ENCODE results near the gene OR6C75. TPM values are rescaled to one million over a fixed set of nuclear protein-coding genes. Genes with fewer than 3 reads are reported as not detected.
"Not testable (repeated sequence)": the region's sequence is repeated elsewhere in the genome, so short reads cannot be mapped to it uniquely, and the experiment has no call there.

The OR6C75 gene
- total RNA-seq, 1 experiment from 2014 or later: not detected

- H4K20me1 ChIP-seq (ENCODE audit: insufficient read depth); H3K9me3 ChIP-seq (ENCODE audit: control insufficient read depth in 1 of 2, insufficient read depth in 1 of 2, low read depth in 1 of 2, low read length in 2 of 2); H3K4me1 ChIP-seq (ENCODE audit: control insufficient read depth in 1 of 2, insufficient read depth in 2 of 2, low read length in 2 of 2); CTCF ChIA-PET; intact Hi-C loops (cut with micrococcal nuclease); H3K4me2 ChIP-seq (ENCODE audit: low read length); POLR2A ChIA-PET; H3K27me3 ChIP-seq (ENCODE audit: insufficient read depth, low read length); RAD21 ChIA-PET (ENCODE audit: low non-redundant PET in 1 of 2, low total read pairs in 2 of 2, uncharacterized antibody in 2 of 2, unreplicated experiment in 2 of 2); BruUV-seq (replicated peaks); DNase-seq (ENCODE audit: low read depth, low spot score); H3K9ac ChIP-seq (ENCODE audit: low read length); H3K27ac ChIP-seq (ENCODE audit: low read depth, low read length); H3K4me3 ChIP-seq (replicated peaks in 1 of 2; ENCODE audit: low read depth in 1 of 2, low read length in 2 of 2); H3K79me2 ChIP-seq (ENCODE audit: insufficient read depth, low read length); H3K9me2 ChIP-seq (ENCODE audit: insufficient read depth); H3K36me3 ChIP-seq (ENCODE audit: control insufficient read depth in 1 of 2, insufficient read depth in 2 of 2, low read length in 2 of 2); ATAC-seq; H2AFZ ChIP-seq (ENCODE audit: low read depth, low read length, poor library complexity, severe bottlenecking): not testable (repeated sequence)
These were observed 7.4 kb upstream of the OR6C75 start for GRCh38 chr12:55355338-55355737.

DNA sequence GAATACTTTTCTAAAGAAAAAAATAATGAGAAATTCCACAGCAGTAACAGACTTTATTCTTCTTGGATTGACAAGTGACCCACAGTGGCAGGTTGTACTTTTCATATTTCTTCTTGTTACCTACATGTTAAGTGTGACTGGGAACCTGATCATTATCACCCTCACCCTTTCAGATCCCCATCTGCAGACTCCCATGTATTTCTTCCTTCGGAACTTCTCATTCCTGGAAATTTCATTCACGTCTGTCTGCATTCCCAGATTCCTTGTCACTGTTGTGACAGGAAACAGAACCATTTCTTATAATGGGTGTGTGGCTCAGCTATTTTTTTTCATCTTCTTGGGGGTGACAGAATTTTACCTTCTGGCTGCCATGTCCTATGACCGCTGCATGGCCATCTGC lies 2.3 kb downstream of the OR6C75 start:
- Histone ChIP-seq H2AFZ (ENCODE audit: low read depth, low read length, poor library complexity, severe bottlenecking) (no peak overlapping the region), H3K27ac (ENCODE audit: low read depth, low read length) (no peak overlapping the region), H3K79me2 (ENCODE audit: insufficient read depth, low read length) (no peaks in the 10 kb centered on the region), H3K9ac (ENCODE audit: low read length) (no peak overlapping the region), H3K36me3 (ENCODE audit: control insufficient read depth in 1 of 2, insufficient read depth in 2 of 2, low read length in 2 of 2) (no peaks in the 10 kb centered on the region), H3K4me2 (ENCODE audit: low read length) (no peak overlapping the region), H3K4me3 (replicated peaks in 1 of 2; ENCODE audit: low read depth in 1 of 2, low read length in 2 of 2) (no peak overlapping the region), H3K27me3 (ENCODE audit: insufficient read depth, low read length) (peaks cover 18% of the 10 kb centered on the region), H3K9me3 (ENCODE audit: control insufficient read depth in 1 of 2, insufficient read depth in 1 of 2, low read depth in 1 of 2, low read length in 2 of 2) (no peaks in the 10 kb centered on the region), H3K9me2 (ENCODE audit: insufficient read depth) (no peaks in the 10 kb centered on the region), H4K20me1 (ENCODE audit: insufficient read depth) (no peaks in the 10 kb centered on the region; the same call in 1 of the 2 replicates), H3K4me1 (ENCODE audit: control insufficient read depth in 1 of 2, insufficient read depth in 2 of 2, low read length in 2 of 2) (no peaks in the 10 kb centered on the region)
- TF ChIP-seq CBX3 (IDR thresholded peaks at IDR 0.05; ENCODE audit: low read depth): no peak
- no peak for TF ChIP-seq EZH2 (IDR thresholded peaks at IDR 0.05)
- no peak for TF ChIP-seq EZH2phosphoT487 (IDR thresholded peaks at IDR 0.05; ENCODE audit: borderline replicate concordance)
- no peak for TF ChIP-seq SP1 (IDR thresholded peaks at IDR 0.05; ENCODE audit: low read depth)
- TF ChIP-seq FOSL1 (IDR thresholded peaks at IDR 0.05; ENCODE audit: low read depth): no peak
- TF ChIP-seq EGR1 (IDR thresholded peaks at IDR 0.05; ENCODE audit: low read depth): no peak
- TF ChIP-seq ZNF274 (IDR thresholded peaks at IDR 0.05; ENCODE audit: low read depth, low read length): no peak
- no peak for TF ChIP-seq ATF3 (IDR thresholded peaks at IDR 0.05)
- TF ChIP-seq CEBPB (IDR thresholded peaks at IDR 0.05; ENCODE audit: low read depth): no peak
- no peak for TF ChIP-seq POLR2AphosphoS5 (IDR thresholded peaks at IDR 0.05; ENCODE audit: low read depth, low read length)
- TF ChIP-seq, protein P1, sequence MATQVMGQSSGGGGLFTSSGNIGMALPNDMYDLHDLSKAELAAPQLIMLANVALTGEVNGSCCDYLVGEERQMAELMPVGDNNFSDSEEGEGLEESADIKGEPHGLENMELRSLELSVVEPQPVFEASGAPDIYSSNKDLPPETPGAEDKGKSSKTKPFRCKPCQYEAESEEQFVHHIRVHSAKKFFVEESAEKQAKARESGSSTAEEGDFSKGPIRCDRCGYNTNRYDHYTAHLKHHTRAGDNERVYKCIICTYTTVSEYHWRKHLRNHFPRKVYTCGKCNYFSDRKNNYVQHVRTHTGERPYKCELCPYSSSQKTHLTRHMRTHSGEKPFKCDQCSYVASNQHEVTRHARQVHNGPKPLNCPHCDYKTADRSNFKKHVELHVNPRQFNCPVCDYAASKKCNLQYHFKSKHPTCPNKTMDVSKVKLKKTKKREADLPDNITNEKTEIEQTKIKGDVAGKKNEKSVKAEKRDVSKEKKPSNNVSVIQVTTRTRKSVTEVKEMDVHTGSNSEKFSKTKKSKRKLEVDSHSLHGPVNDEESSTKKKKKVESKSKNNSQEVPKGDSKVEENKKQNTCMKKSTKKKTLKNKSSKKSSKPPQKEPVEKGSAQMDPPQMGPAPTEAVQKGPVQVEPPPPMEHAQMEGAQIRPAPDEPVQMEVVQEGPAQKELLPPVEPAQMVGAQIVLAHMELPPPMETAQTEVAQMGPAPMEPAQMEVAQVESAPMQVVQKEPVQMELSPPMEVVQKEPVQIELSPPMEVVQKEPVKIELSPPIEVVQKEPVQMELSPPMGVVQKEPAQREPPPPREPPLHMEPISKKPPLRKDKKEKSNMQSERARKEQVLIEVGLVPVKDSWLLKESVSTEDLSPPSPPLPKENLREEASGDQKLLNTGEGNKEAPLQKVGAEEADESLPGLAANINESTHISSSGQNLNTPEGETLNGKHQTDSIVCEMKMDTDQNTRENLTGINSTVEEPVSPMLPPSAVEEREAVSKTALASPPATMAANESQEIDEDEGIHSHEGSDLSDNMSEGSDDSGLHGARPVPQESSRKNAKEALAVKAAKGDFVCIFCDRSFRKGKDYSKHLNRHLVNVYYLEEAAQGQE (IDR thresholded peaks at IDR 0.05; ENCODE audit: low read depth): no peak
- TF ChIP-seq ELF1 (IDR thresholded peaks at IDR 0.05; ENCODE audit: borderline replicate concordance, low read depth): no peak
- TF ChIP-seq JUND (IDR thresholded peaks at IDR 0.05): no peak
- no peak for TF ChIP-seq RAD21 (IDR thresholded peaks at IDR 0.05; ENCODE audit: low read depth)
- TF ChIP-seq SIN3A (IDR thresholded peaks at IDR 0.05; ENCODE audit: low read depth): no peak
- no peak for TF ChIP-seq TCF7L2 (IDR thresholded peaks at IDR 0.05; ENCODE audit: borderline replicate concordance, extremely low read depth, insufficient read depth, insufficient read length)
- no peak for TF ChIP-seq SRF (IDR thresholded peaks at IDR 0.05; ENCODE audit: low read depth)
- TF ChIP-seq, protein P2, sequence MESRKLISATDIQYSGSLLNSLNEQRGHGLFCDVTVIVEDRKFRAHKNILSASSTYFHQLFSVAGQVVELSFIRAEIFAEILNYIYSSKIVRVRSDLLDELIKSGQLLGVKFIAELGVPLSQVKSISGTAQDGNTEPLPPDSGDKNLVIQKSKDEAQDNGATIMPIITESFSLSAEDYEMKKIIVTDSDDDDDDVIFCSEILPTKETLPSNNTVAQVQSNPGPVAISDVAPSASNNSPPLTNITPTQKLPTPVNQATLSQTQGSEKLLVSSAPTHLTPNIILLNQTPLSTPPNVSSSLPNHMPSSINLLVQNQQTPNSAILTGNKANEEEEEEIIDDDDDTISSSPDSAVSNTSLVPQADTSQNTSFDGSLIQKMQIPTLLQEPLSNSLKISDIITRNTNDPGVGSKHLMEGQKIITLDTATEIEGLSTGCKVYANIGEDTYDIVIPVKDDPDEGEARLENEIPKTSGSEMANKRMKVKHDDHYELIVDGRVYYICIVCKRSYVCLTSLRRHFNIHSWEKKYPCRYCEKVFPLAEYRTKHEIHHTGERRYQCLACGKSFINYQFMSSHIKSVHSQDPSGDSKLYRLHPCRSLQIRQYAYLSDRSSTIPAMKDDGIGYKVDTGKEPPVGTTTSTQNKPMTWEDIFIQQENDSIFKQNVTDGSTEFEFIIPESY (IDR thresholded peaks at IDR 0.05; ENCODE audit: extremely low read depth, insufficient replicate concordance, low read length): no peak
- ATAC-seq (no peak), DNase-seq (ENCODE audit: low read depth, low spot score) (no peak)
- intact Hi-C loops (cut with micrococcal nuclease): no loop called here
- RAD21 ChIA-PET (ENCODE audit: low non-redundant PET in 1 of 2, low total read pairs in 2 of 2, uncharacterized antibody in 2 of 2, unreplicated experiment in 2 of 2): no interaction called here
- no TSS peak for BruUV-seq (replicated peaks)
- POLR2A ChIA-PET: no interaction called here
- CTCF ChIA-PET: no interaction called here

Data from HCT116 (cell line).